ENCODE results near the gene SARNP. TPM values are rescaled to one million over a fixed set of nuclear protein-coding genes. Genes with fewer than 3 reads are reported as not detected.
"Not testable (repeated sequence)": the region's sequence is repeated elsewhere in the genome, so short reads cannot be mapped to it uniquely, and the experiment has no call there.

The SARNP gene
- total RNA-seq, 1 experiment from 2014 or later, result 132 TPM

GRCh38 chr12:55789893-55790292 is 27.6 kb downstream of the SARNP start:
- DNase-seq, result no peak
- no peaks in the 10 kb centered on the region for H3K27me3 ChIP-seq
- no peaks in the 10 kb centered on the region for H3K4me1 ChIP-seq
- H3K4me3 ChIP-seq, result no peak overlapping the region
- H3K9me3 ChIP-seq (replicated peaks), result no peaks in the 10 kb centered on the region
- peaks cover 81% of the 10 kb centered on the region for H3K36me3 ChIP-seq
- no peak overlapping the region for H3K27ac ChIP-seq

DNA sequence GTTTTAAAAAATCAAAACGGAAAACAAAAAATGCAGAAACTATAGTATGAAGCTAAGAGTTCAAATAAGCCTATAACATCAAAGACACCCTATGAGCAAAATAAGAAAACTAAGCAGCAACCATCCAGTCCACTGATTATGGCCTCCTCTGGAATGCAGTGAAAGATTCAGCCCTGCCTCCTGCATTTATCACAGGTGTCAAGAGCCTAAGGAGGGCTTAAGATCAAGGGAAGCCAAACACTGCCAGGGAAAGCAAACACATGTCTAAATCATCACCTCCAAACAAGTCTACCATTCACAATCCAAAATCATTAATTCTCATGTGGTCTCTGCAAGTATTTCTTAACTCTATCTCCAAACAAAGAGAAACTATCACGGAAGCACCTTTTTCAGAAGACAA is 28.4 kb downstream of the SARNP start:
- no peaks in the 10 kb centered on the region for H3K27me3 ChIP-seq
- no peaks in the 10 kb centered on the region for H3K4me1 ChIP-seq
- no peaks in the 10 kb centered on the region for H3K9me3 ChIP-seq (replicated peaks)
- H3K36me3 ChIP-seq, result peaks cover 83% of the 10 kb centered on the region
- H3K27ac ChIP-seq, result no peak overlapping the region
- DNase-seq, result no peak
- no peak overlapping the region for H3K4me3 ChIP-seq

DNA sequence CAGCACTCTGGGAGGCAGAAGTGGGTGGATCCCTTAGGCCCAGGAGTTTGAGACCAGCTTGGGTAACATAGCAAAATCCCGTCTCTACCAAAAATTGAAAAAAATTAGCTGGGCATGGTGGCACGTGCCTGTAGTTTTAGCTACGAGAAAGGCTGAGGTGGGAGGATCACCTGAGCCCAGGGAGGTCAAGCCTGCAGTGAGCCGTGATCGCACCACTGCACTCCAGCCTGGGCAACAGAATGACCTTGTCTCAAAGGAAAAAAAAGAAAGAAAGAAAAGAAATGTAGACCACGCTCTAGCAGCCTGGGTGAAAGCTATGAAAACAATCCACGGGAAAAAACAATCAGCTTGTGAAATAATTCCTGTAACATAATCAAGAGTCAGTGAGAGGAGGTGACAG is 29.0 kb downstream of the SARNP start:
- Histone ChIP-seq H3K9me3 (replicated peaks) (no peaks in the 10 kb centered on the region), H3K4me3 (no peak overlapping the region), H3K36me3 (peaks cover 83% of the 10 kb centered on the region), H3K27me3 (no peaks in the 10 kb centered on the region), H3K4me1 (no peaks in the 10 kb centered on the region), H3K27ac (no peak overlapping the region)
- DNase-seq, result no peak

DNA sequence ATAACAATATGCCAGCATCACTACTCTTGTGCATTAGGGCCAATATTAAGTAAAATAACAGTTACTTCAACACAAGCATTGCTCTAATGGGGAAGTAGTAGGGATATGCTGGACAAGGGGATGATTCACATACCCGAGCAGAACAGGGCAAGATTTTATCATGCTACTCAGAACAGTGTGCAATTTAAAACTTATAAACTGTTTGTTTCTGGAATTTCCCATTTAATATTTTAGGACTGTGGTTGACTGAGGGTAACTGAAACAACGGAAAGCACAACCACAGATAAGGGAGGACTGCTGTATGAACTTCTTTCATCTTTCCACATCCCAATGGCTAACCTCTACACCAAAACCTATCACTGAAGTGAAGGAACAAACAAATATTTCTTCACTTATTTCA is 36.8 kb downstream of the SARNP start:
- H3K36me3 ChIP-seq, result peaks cover 78% of the 10 kb centered on the region
- no peak overlapping the region for H3K4me3 ChIP-seq
- DNase-seq, result no peak
- H3K27me3 ChIP-seq, result no peaks in the 10 kb centered on the region
- no peaks in the 10 kb centered on the region for H3K4me1 ChIP-seq
- no peaks in the 10 kb centered on the region for H3K9me3 ChIP-seq (replicated peaks)
- H3K27ac ChIP-seq, result no peak overlapping the region

GRCh38 chr12:55777856-55778255 is 39.7 kb downstream of the SARNP start:
- Histone ChIP-seq H3K4me3 (no peak overlapping the region), H3K9me3 (replicated peaks) (no peaks in the 10 kb centered on the region), H3K36me3 (peaks cover 61% of the 10 kb centered on the region), H3K27me3 (no peaks in the 10 kb centered on the region), H3K27ac (no peak overlapping the region), H3K4me1 (peaks cover 6% of the 10 kb centered on the region)
- no peak for DNase-seq

DNA sequence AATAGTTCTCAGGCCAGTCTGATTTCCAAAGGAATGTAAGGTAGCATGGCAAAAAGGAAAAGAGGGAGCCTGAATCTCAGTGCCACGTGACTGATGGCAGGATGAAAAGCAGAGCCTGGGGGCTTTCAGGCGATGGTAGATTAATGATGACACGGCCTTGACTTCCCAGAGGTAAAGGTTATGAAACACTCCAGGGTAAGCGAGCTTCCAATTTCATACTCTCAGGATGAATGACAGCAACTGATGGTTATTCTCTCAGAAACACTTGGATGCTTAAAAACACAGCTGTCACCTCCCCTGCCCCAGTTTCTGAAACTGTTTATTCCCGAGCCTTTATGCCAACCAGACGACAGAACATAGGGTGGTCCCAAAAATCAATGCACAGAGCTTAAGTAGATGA is 45.8 kb downstream of the SARNP start:
- Histone ChIP-seq H3K9me3 (replicated peaks) (no peaks in the 10 kb centered on the region), H3K27me3 (no peaks in the 10 kb centered on the region), H3K4me3 (no peak overlapping the region), H3K36me3 (peaks cover 38% of the 10 kb centered on the region), H3K4me1 (peaks cover 24% of the 10 kb centered on the region), H3K27ac (peak overlapping the region; percentile 49)
- peak; percentile 73 to 93 for DNase-seq

- H3K36me3 ChIP-seq, result peaks cover 41% of the 10 kb centered on the region
These were observed 50.4 kb downstream of the SARNP start for GRCh38 chr12:55767156-55767555.

DNA sequence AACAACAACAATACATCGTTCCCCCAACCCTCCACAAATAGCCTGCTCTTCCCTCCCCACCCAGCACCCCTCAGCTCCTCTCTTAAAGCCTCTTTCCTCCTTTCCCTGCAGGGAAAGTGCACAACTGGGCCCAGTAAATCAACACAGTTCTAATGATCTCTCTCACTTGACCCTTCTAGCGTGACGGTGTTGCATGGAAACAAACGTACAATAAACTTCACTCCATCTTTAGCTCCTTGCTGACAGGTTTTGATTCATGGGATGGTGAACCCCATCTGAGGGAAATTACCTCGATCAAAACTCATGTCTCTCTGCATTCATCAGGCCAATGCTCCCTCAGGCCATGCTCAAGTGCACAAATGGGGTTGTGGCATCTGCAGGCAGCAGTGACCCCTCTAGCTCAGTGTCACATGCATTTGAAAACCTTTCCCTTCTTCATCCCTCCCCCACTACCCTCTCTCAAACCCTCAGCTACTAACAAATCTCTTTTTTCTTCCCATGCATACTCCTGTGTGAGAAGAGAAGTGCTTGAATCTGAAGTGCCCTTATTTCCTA is 51.7 kb downstream of the SARNP start:
- Histone ChIP-seq H3K27me3 (no peaks in the 10 kb centered on the region), H3K4me1 (no peaks in the 10 kb centered on the region; the same call in 1 of the 2 replicates), H3K27ac (no peak overlapping the region), H3K4me3 (no peak overlapping the region), H3K9me3 (replicated peaks) (no peaks in the 10 kb centered on the region), H3K36me3 (peaks cover 46% of the 10 kb centered on the region)
- no peak for DNase-seq

More at GRCh38 chr12:55767156-55767555, 50.4 kb downstream of the SARNP start:
- no peak for DNase-seq
- no peaks in the 10 kb centered on the region for H3K27me3 ChIP-seq
- H3K4me1 ChIP-seq, result peaks cover 12% of the 10 kb centered on the region
- H3K27ac ChIP-seq, result no peak overlapping the region
- no peak overlapping the region for H3K4me3 ChIP-seq
- no peaks in the 10 kb centered on the region for H3K9me3 ChIP-seq (replicated peaks)

DNA sequence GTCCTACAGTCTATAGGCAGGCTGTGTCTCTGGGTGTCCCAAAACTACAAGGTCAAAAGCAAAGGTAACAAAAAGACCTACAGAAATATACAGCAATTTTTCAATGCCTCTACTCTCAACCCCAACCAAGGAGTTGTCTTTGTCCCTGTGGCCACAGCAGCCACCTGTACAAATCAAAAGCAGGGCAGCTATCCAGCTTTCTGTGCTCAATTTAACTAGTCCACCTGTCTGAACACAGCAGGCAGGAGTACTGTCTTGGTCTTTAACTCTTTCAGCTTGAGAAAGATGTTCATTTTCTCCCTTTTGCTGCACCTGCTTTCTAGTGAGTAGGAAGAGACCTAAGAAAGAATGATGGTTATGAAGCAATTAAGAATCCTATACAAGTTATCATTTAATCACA is 54.9 kb downstream of the SARNP start:
- H3K9me3 ChIP-seq (replicated peaks), result no peaks in the 10 kb centered on the region
- H3K36me3 ChIP-seq, result peaks cover 57% of the 10 kb centered on the region
- H3K27ac ChIP-seq, result no peak overlapping the region
- no peaks in the 10 kb centered on the region for H3K27me3 ChIP-seq
- H3K4me1 ChIP-seq, result no peaks in the 10 kb centered on the region
- DNase-seq, result no peak
- no peak overlapping the region for H3K4me3 ChIP-seq

- Histone ChIP-seq H3K9me3 (replicated peaks) (no peaks in the 10 kb centered on the region), H3K4me1 (no peaks in the 10 kb centered on the region), H3K36me3 (peaks cover 63% of the 10 kb centered on the region), H3K4me3 (no peak overlapping the region), H3K27me3 (no peaks in the 10 kb centered on the region), H3K27ac (no peak overlapping the region)
- no peak for DNase-seq
These were observed 56.9 kb downstream of the SARNP start for GRCh38 chr12:55760663-55761062.

GRCh38 chr12:55758575-55758974 is 58.9 kb downstream of the SARNP start:
- not testable (repeated sequence) for H3K27ac ChIP-seq; H3K4me3 ChIP-seq; H3K4me1 ChIP-seq; DNase-seq; H3K27me3 ChIP-seq; H3K9me3 ChIP-seq (replicated peaks)
- H3K36me3 ChIP-seq, result peaks cover 72% of the 10 kb centered on the region

DNA sequence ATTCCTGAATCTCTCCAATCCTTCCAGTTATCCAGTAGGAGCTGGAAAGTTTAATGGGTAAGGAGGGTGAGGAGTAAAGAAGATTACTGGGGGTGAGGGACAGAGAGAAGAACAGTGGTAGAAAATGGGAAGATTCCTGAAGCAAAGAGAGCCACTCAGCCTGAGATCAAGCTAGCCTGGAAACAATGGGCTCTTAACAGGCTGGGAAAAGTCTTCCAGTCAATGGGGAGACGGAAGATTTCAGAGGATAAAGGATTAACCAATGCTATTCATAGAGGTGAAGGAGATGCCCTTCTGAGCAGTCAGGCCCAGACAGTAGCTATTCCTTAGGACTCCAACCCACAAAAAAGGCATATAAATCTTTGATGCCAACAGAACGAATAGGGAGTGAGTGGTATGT is 59.8 kb downstream of the SARNP start:
- Histone ChIP-seq H3K27me3 (no peaks in the 10 kb centered on the region), H3K27ac (no peak overlapping the region), H3K4me1 (no peaks in the 10 kb centered on the region), H3K36me3 (peaks cover 74% of the 10 kb centered on the region), H3K4me3 (no peak overlapping the region), H3K9me3 (replicated peaks) (no peaks in the 10 kb centered on the region)
- no peak for DNase-seq

DNA sequence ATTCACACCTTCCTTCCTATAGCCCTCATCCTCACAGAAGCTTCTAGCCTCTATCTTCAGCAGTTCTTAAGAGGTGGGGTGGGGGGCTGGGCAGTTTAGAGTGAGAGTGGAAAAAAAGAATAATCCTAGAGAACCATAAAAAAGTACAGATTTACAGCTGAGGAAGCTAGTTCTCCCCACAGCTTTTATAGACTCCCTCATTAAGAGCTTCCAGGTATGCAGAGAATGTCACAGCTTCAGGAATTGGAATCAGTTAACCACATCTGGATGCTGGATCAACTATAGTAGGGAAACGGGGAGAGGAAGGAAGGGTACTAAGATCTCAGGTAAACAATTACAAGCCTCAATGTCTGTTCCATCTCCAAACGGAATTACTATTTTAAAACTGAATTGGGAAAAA is 62.3 kb downstream of the SARNP start:
- DNase-seq, result no peak
- Histone ChIP-seq H3K27ac (no peak overlapping the region), H3K4me3 (no peak overlapping the region), H3K27me3 (no peaks in the 10 kb centered on the region), H3K36me3 (peaks cover 71% of the 10 kb centered on the region), H3K9me3 (replicated peaks) (no peaks in the 10 kb centered on the region), H3K4me1 (no peaks in the 10 kb centered on the region)

GRCh38 chr12:55748230-55748993 is 69.1 kb downstream of the SARNP start:
- H3K4me1 ChIP-seq, result peaks cover 7% of the 10 kb centered on the region
- peaks cover 26% of the 10 kb centered on the region for H3K36me3 ChIP-seq
- no peaks in the 10 kb centered on the region for H3K9me3 ChIP-seq (replicated peaks)
- H3K4me3 ChIP-seq, result no peak overlapping the region
- H3K27me3 ChIP-seq, result no peaks in the 10 kb centered on the region
- no peak for DNase-seq
- no peak overlapping the region for H3K27ac ChIP-seq

DNA sequence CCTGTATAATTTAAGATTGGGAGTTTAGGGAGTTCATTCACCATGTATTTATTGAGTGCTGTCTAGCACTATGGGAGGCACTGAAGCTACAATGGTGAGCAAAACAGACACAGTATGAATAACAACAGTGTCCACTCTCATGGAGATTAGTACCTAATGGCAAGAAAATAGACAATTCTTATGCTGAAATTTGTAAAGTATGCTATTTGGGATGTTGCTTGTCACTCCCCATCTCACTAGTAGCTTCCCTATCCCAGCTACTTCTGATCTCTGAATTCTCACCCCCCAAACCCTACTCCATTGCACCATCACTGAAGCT is 70.7 kb downstream of the SARNP start:
- no peak overlapping the region for H3K4me3 ChIP-seq
- no peak overlapping the region for H3K27ac ChIP-seq
- no peaks in the 10 kb centered on the region for H3K9me3 ChIP-seq (replicated peaks)
- no peak for DNase-seq
- no peaks in the 10 kb centered on the region for H3K27me3 ChIP-seq
- peaks cover 7% of the 10 kb centered on the region for H3K4me1 ChIP-seq
- H3K36me3 ChIP-seq, result peaks cover 12% of the 10 kb centered on the region

Measured in SJCRH30 (cell line).